OCI-LY7 (cell line): ENCODE measurements around the gene CARD8.

Experiments used
- EZH2phosphoT487 ChIP-seq: fragments of 200-600 bp; sonication (generic); IDR thresholded peaks from 2 replicates; pipeline ENCODE4 v1.6.1; 2018; ENCODE audit warnings: low read depth, borderline replicate concordance, mild to moderate bottlenecking, mixed run types, antibody characterized with exemption, low read length, moderate library complexity, mixed read lengths
- TF ChIP-seq, protein P1 (sequence below): fragments of 200-600 bp; sonication (generic); conservative IDR thresholded peaks from 2 replicates; pipeline ENCODE4 v1.5.1; 2014; ENCODE audit warnings: mild to moderate bottlenecking, antibody characterized with exemption, low read length, moderate library complexity, mixed read lengths

DNA sequence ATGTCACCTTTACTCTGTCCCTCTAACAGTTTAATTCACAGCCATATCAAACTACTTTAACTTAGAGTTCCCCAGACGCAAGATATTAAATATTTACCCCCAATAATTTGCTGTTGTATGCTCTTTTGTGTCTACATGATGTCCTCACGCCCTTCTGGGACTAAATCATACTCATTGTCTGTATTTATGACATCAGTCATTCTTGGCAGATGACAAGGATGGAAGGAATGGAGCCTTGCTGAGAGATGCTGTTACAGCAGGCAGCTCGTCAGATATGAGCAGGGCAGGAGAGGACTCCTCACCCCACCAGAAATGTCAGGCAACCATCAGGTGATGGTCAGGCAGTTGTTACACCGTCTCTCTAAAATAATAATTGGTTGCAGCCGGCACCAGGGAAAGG, 41.8 kb downstream of the CARD8 start:
- TF ChIP-seq, protein P1, sequence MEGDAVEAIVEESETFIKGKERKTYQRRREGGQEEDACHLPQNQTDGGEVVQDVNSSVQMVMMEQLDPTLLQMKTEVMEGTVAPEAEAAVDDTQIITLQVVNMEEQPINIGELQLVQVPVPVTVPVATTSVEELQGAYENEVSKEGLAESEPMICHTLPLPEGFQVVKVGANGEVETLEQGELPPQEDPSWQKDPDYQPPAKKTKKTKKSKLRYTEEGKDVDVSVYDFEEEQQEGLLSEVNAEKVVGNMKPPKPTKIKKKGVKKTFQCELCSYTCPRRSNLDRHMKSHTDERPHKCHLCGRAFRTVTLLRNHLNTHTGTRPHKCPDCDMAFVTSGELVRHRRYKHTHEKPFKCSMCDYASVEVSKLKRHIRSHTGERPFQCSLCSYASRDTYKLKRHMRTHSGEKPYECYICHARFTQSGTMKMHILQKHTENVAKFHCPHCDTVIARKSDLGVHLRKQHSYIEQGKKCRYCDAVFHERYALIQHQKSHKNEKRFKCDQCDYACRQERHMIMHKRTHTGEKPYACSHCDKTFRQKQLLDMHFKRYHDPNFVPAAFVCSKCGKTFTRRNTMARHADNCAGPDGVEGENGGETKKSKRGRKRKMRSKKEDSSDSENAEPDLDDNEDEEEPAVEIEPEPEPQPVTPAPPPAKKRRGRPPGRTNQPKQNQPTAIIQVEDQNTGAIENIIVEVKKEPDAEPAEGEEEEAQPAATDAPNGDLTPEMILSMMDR = no peak
- no peak for TF ChIP-seq EZH2phosphoT487
